Esophagus muscularis mucosa (tissue), 3 donors: ENCODE results near the gene TMEM238L.

Experiments used
- CTCF ChIP-seq, 3 experiments: fragments of 200-600 bp in 2 of 3; fragments of 450-650 bp in 1 of 3; sonication (generic) in 2 of 3; IDR thresholded peaks; one replicate each; pipeline ENCODE4 v1.5.1; 2017 to 2019; ENCODE audit warnings: antibody characterized with exemption in 3 of 3, mild to moderate bottlenecking in 2 of 3, moderate library complexity in 1 of 3
- POLR2A ChIP-seq: fragments of 450-650 bp; IDR thresholded peaks from one replicate; pipeline ENCODE4 v1.6.1; 2017; ENCODE audit warnings: antibody characterized with exemption, moderate library complexity, mild to moderate bottlenecking, low read depth
- POLR2AphosphoS5 ChIP-seq, 2 donors: sonication (generic); formaldehyde crosslinking; IDR thresholded peaks; one replicate each; pipeline ENCODE4 v1.6.1; 2017; ENCODE audit warnings: antibody characterized with exemption in 2 of 2

- TF ChIP-seq CTCF (IDR thresholded peaks at IDR 0.05) (no peak), POLR2A (no peak), POLR2AphosphoS5 (IDR thresholded peaks at IDR 0.05) (no peak)
These were observed 39.9 kb upstream of the TMEM238L start for GRCh38 chr17:10843811-10844210.
